GM23338 (cell line): ENCODE data around the gene EFHD2. TPM values are rescaled to one million over a fixed set of nuclear protein-coding genes. Genes with fewer than 3 reads are reported as not detected.

Experiments
- ATAC-seq: fragments of 200-7000 bp; cut with Tn5 transposase; 3 replicates; pipeline ENCODE4 v1.9.1; 2020
- DNase-seq: peaks from one replicate; pipeline ENCODE4 v3.0.0-alpha.2; 2015; ENCODE audit warnings: low spot score
- H2AFZ ChIP-seq: fragments of 200-600 bp; sonication (generic); 2 replicates; pipeline ENCODE4 v1.8.0; 2016; ENCODE audit warnings: antibody characterized with exemption, mild to moderate bottlenecking, moderate library complexity
- H3F3A ChIP-seq: fragments of 200-600 bp; sonication (generic); replicated peaks from 2 replicates; pipeline ENCODE4 v1.8.0; 2017; ENCODE audit warnings: antibody characterized with exemption, mixed run types, low read depth
- H3K27ac ChIP-seq: fragments of 200-600 bp; sonication (generic); 2 replicates; pipeline ENCODE4 v1.6.1; 2016; ENCODE audit warnings: low read depth
- H3K27me3 ChIP-seq: fragments of 200-600 bp; sonication (generic); 2 replicates; pipeline ENCODE4 v1.8.0; 2016; ENCODE audit warnings: mild to moderate bottlenecking, mixed run types, moderate library complexity; ENCODE audit not compliant: insufficient read depth
- H3K36me3 ChIP-seq: fragments of 200-600 bp; sonication (generic); 2 replicates; pipeline ENCODE4 v1.8.0; 2016; ENCODE audit warnings: mild to moderate bottlenecking; ENCODE audit not compliant: insufficient read depth
- H3K4me1 ChIP-seq: fragments of 200-600 bp; sonication (generic); 2 replicates; pipeline ENCODE4 v1.8.0; 2016; ENCODE audit warnings: mild to moderate bottlenecking, moderate library complexity; ENCODE audit not compliant: insufficient read depth
- H3K4me2 ChIP-seq: fragments of 200-600 bp; sonication (generic); 2 replicates; pipeline ENCODE4 v1.7.1; 2017; ENCODE audit warnings: mixed run types
- H3K4me3 ChIP-seq: fragments of 200-600 bp; sonication (generic); 2 replicates; pipeline ENCODE4 v1.6.1; 2016; ENCODE audit warnings: mixed run types
- H3K79me2 ChIP-seq: fragments of 200-600 bp; sonication (generic); replicated peaks from 2 replicates; pipeline ENCODE4 v1.8.0; 2017; ENCODE audit warnings: mild to moderate bottlenecking; ENCODE audit not compliant: insufficient read depth
- H3K9me2 ChIP-seq: fragments of 200-600 bp; sonication (generic); 2 replicates; pipeline ENCODE4 v1.8.0; 2017; ENCODE audit not compliant: insufficient read depth
- H4K20me1 ChIP-seq: fragments of 200-600 bp; sonication (generic); replicated peaks from 2 replicates; pipeline ENCODE4 v1.8.0; 2017; ENCODE audit warnings: mild to moderate bottlenecking; ENCODE audit not compliant: insufficient read depth
- H3K27ac Mint-ChIP-seq: 2 replicates; pipeline ENCODE4 v1.8.0; 2020; ENCODE audit warnings: inconsistent platforms, mild to moderate bottlenecking, moderate library complexity, mixed read lengths
- H3K27me3 Mint-ChIP-seq: 3 replicates; pipeline ENCODE4 v1.8.0; 2022; ENCODE audit warnings: low read depth, mild to moderate bottlenecking, moderate library complexity, mixed read lengths, inconsistent platforms; ENCODE audit not compliant: insufficient read depth, poor library complexity
- H3K36me3 Mint-ChIP-seq: 3 replicates; pipeline ENCODE4 v1.8.0; 2021; ENCODE audit warnings: low read depth, mild to moderate bottlenecking, inconsistent platforms, moderate library complexity, mixed read lengths
- H3K4me1 Mint-ChIP-seq: 3 replicates; pipeline ENCODE4 v1.8.0; 2020; ENCODE audit warnings: mild to moderate bottlenecking, inconsistent platforms, mixed read lengths
- H3K4me3 Mint-ChIP-seq: 3 replicates; pipeline ENCODE4 v1.8.0; 2021; ENCODE audit warnings: moderate library complexity, mild to moderate bottlenecking, inconsistent platforms, mixed read lengths
- H3K9me3 Mint-ChIP-seq: 3 replicates; pipeline ENCODE4 v1.8.0; 2020; ENCODE audit warnings: moderate library complexity, mild to moderate bottlenecking, inconsistent platforms, mixed read lengths
- CREB1 ChIP-seq: fragments of 250-450 bp; sonication (Bioruptor Pico); IDR thresholded peaks from 2 replicates; pipeline ENCODE4 v1.5.0; 2020; ENCODE audit warnings: low read depth, mild to moderate bottlenecking, moderate library complexity
- EZH2 ChIP-seq: fragments of 200-600 bp; sonication (generic); IDR thresholded peaks from one replicate; pipeline ENCODE4 v1.8.0; 2017; ENCODE audit warnings: antibody characterized with exemption, mild to moderate bottlenecking, low read depth; ENCODE audit not compliant: unreplicated experiment
- EZH2phosphoT487 ChIP-seq: fragments of 200-600 bp; sonication (generic); IDR thresholded peaks from one replicate; pipeline ENCODE4 v1.8.1; 2018; ENCODE audit warnings: antibody characterized with exemption; ENCODE audit not compliant: unreplicated experiment
- JUNB ChIP-seq: IDR thresholded peaks from one replicate; pipeline ENCODE4 v1.6.1; 2016; ENCODE audit warnings: antibody characterized with exemption; ENCODE audit not compliant: unreplicated experiment
- NANOG ChIP-seq: IDR thresholded peaks from 2 replicates; pipeline ENCODE4 v1.6.1; 2016; ENCODE audit warnings: antibody characterized with exemption, borderline replicate concordance
- POLR2AphosphoS5 ChIP-seq: IDR thresholded peaks from 2 replicates; pipeline ENCODE4 v1.6.1; 2016; ENCODE audit warnings: antibody characterized with exemption, low read depth
- STAT1 ChIP-seq: IDR thresholded peaks from one replicate; pipeline ENCODE4 v1.6.1; 2016; ENCODE audit warnings: antibody characterized with exemption; ENCODE audit not compliant: unreplicated experiment
- ZNF114 ChIP-seq: fragments of 250-450 bp; sonication (Bioruptor Pico); IDR thresholded peaks from 2 replicates; pipeline ENCODE4 v1.5.0; 2020; ENCODE audit warnings: mild to moderate bottlenecking, moderate library complexity
- ZNF331 ChIP-seq: fragments of 250-450 bp; sonication (Bioruptor Pico); IDR thresholded peaks from 2 replicates; pipeline ENCODE4 v1.5.0; 2020; ENCODE audit warnings: low read depth, mild to moderate bottlenecking, moderate library complexity
- polyA plus RNA-seq: library from polyadenylated mRNA; unstranded; fragments of >200 nt; fragmentation: Nextera tagmentation; extraction: Ambion mirVana; gene quantifications from 2 replicates; pipeline ENCODE4 v1.2.1, GENCODE V29; 2016
- total RNA-seq: library from RNA; depleted of rRNA; stranded (reverse); fragments of >200 nt; shearing (Covaris generic); gene quantifications from 2 replicates; pipeline ENCODE4 v1.2.3, GENCODE V29; 2014
- TF ChIP-seq, protein P1 (sequence below): IDR thresholded peaks from one replicate; pipeline ENCODE4 v1.6.1; 2018; ENCODE audit warnings: antibody characterized with exemption; ENCODE audit not compliant: unreplicated experiment
- TF ChIP-seq, protein P2 (sequence below), 2 experiments: fragments of 200-600 bp in 1 of 2; sonication (generic) in 1 of 2; conservative IDR thresholded peaks; 2 replicates each; pipeline versions ENCODE4 v1.5.1 to v1.6.1; 2016 to 2017; ENCODE audit warnings: antibody characterized with exemption in 2 of 2, low read depth in 2 of 2, mild to moderate bottlenecking in 2 of 2, moderate library complexity in 1 of 2
- TF ChIP-seq, protein P3 (sequence below): fragments of 250-450 bp; sonication (Bioruptor Pico); IDR thresholded peaks from 2 replicates; pipeline ENCODE4 v1.5.0; 2020; ENCODE audit warnings: mild to moderate bottlenecking, moderate library complexity
- TF ChIP-seq, protein P4 (sequence below): IDR thresholded peaks from 2 replicates; pipeline ENCODE4 v1.6.1; 2016; ENCODE audit warnings: antibody characterized with exemption

The EFHD2 gene
- total and polyA plus RNA-seq, 2 experiments from 2014 or later: 22.8 to 23.7 TPM

DNA sequence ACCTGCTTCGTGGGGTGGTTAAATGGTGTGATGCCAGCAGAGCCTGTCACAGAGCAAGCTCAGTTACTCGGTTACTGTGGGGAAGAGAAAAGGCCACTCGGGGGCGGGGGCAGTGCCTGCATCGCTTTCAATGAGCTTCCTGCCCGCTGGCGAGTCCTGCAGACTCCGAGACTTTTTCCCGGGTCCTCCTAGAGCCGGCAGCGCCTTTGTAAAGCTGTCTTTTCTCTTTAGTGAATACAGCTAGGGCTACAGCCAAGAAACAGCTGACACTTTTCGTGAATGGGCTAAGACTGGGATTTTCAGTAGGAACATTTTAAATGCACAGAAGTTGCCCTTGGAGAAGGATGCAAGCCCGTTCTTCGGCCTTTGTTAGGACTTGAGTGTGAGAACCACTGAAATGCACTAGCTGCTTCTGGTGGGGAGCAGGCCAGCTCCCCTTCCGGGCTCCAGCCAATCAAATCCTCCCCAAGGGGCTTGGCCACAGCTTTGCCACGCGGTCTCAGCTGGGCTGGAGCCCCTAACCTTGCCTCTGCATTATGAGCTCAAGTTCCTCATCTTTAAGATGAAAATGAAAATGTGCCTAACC is 23.4 kb upstream of the EFHD2 start:
- TF ChIP-seq EZH2 (no peak), EZH2phosphoT487 (no peak), CREB1 (CRISPR knock-in tag) (no peak), POLR2AphosphoS5 (no peak), ZNF331 (no peak), ZNF114 (no peak), STAT1 (no peak), JUNB (no peak), NANOG (no peak)
- TF ChIP-seq, protein P1, sequence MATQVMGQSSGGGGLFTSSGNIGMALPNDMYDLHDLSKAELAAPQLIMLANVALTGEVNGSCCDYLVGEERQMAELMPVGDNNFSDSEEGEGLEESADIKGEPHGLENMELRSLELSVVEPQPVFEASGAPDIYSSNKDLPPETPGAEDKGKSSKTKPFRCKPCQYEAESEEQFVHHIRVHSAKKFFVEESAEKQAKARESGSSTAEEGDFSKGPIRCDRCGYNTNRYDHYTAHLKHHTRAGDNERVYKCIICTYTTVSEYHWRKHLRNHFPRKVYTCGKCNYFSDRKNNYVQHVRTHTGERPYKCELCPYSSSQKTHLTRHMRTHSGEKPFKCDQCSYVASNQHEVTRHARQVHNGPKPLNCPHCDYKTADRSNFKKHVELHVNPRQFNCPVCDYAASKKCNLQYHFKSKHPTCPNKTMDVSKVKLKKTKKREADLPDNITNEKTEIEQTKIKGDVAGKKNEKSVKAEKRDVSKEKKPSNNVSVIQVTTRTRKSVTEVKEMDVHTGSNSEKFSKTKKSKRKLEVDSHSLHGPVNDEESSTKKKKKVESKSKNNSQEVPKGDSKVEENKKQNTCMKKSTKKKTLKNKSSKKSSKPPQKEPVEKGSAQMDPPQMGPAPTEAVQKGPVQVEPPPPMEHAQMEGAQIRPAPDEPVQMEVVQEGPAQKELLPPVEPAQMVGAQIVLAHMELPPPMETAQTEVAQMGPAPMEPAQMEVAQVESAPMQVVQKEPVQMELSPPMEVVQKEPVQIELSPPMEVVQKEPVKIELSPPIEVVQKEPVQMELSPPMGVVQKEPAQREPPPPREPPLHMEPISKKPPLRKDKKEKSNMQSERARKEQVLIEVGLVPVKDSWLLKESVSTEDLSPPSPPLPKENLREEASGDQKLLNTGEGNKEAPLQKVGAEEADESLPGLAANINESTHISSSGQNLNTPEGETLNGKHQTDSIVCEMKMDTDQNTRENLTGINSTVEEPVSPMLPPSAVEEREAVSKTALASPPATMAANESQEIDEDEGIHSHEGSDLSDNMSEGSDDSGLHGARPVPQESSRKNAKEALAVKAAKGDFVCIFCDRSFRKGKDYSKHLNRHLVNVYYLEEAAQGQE: no peak
- TF ChIP-seq, protein P2, sequence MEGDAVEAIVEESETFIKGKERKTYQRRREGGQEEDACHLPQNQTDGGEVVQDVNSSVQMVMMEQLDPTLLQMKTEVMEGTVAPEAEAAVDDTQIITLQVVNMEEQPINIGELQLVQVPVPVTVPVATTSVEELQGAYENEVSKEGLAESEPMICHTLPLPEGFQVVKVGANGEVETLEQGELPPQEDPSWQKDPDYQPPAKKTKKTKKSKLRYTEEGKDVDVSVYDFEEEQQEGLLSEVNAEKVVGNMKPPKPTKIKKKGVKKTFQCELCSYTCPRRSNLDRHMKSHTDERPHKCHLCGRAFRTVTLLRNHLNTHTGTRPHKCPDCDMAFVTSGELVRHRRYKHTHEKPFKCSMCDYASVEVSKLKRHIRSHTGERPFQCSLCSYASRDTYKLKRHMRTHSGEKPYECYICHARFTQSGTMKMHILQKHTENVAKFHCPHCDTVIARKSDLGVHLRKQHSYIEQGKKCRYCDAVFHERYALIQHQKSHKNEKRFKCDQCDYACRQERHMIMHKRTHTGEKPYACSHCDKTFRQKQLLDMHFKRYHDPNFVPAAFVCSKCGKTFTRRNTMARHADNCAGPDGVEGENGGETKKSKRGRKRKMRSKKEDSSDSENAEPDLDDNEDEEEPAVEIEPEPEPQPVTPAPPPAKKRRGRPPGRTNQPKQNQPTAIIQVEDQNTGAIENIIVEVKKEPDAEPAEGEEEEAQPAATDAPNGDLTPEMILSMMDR (conservative IDR thresholded peaks at IDR 0.05; ENCODE audit: low read depth in 2 of 2): no peak
- TF ChIP-seq, protein P3, sequence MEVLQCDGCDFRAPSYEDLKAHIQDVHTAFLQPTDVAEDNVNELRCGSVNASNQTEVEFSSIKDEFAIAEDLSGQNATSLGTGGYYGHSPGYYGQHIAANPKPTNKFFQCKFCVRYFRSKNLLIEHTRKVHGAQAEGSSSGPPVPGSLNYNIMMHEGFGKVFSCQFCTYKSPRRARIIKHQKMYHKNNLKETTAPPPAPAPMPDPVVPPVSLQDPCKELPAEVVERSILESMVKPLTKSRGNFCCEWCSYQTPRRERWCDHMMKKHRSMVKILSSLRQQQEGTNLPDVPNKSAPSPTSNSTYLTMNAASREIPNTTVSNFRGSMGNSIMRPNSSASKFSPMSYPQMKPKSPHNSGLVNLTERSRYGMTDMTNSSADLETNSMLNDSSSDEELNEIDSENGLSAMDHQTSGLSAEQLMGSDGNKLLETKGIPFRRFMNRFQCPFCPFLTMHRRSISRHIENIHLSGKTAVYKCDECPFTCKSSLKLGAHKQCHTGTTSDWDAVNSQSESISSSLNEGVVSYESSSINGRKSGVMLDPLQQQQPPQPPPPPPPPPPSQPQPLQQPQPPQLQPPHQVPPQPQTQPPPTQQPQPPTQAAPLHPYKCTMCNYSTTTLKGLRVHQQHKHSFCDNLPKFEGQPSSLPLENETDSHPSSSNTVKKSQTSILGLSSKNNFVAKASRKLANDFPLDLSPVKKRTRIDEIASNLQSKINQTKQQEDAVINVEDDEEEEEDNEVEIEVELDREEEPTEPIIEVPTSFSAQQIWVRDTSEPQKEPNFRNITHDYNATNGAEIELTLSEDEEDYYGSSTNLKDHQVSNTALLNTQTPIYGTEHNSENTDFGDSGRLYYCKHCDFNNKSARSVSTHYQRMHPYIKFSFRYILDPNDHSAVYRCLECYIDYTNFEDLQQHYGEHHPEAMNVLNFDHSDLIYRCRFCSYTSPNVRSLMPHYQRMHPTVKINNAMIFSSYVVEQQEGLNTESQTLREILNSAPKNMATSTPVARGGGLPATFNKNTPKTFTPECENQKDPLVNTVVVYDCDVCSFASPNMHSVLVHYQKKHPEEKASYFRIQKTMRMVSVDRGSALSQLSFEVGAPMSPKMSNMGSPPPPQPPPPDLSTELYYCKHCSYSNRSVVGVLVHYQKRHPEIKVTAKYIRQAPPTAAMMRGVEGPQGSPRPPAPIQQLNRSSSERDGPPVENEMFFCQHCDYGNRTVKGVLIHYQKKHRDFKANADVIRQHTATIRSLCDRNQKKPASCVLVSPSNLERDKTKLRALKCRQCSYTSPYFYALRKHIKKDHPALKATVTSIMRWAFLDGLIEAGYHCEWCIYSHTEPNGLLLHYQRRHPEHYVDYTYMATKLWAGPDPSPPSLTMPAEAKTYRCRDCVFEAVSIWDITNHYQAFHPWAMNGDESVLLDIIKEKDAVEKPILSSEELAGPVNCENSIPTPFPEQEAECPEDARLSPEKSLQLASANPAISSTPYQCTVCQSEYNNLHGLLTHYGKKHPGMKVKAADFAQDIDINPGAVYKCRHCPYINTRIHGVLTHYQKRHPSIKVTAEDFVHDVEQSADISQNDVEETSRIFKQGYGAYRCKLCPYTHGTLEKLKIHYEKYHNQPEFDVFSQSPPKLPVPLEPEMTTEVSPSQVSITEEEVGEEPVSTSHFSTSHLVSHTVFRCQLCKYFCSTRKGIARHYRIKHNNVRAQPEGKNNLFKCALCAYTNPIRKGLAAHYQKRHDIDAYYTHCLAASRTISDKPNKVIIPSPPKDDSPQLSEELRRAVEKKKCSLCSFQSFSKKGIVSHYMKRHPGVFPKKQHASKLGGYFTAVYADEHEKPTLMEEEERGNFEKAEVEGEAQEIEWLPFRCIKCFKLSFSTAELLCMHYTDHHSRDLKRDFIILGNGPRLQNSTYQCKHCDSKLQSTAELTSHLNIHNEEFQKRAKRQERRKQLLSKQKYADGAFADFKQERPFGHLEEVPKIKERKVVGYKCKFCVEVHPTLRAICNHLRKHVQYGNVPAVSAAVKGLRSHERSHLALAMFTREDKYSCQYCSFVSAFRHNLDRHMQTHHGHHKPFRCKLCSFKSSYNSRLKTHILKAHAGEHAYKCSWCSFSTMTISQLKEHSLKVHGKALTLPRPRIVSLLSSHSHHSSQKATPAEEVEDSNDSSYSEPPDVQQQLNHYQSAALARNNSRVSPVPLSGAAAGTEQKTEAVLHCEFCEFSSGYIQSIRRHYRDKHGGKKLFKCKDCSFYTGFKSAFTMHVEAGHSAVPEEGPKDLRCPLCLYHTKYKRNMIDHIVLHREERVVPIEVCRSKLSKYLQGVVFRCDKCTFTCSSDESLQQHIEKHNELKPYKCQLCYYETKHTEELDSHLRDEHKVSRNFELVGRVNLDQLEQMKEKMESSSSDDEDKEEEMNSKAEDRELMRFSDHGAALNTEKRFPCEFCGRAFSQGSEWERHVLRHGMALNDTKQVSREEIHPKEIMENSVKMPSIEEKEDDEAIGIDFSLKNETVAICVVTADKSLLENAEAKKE (CRISPR knock-in tag): no peak
- TF ChIP-seq, protein P4, sequence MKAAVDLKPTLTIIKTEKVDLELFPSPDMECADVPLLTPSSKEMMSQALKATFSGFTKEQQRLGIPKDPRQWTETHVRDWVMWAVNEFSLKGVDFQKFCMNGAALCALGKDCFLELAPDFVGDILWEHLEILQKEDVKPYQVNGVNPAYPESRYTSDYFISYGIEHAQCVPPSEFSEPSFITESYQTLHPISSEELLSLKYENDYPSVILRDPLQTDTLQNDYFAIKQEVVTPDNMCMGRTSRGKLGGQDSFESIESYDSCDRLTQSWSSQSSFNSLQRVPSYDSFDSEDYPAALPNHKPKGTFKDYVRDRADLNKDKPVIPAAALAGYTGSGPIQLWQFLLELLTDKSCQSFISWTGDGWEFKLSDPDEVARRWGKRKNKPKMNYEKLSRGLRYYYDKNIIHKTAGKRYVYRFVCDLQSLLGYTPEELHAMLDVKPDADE: no peak
- peaks cover 56% of the 10 kb centered on the region for H3K4me1 Mint-ChIP-seq
- no peaks in the 10 kb centered on the region for H4K20me1 ChIP-seq
- no peaks in the 10 kb centered on the region for H3K79me2 ChIP-seq
- H3K27ac Mint-ChIP-seq: no peak overlapping the region
- DNase-seq (peak; percentile 57), ATAC-seq (peak; percentile 4)
- H3K9me2 ChIP-seq: no peaks in the 10 kb centered on the region
- peaks cover 34% of the 10 kb centered on the region for H3K4me1 ChIP-seq
- H3K36me3 Mint-ChIP-seq: 0 out of 3 replicates have a peak, but pooled peaks cover 2% of the 10 kb centered on the region
- H3K27ac ChIP-seq: no peak overlapping the region
- peak overlapping the region; percentile 53; the same call in 1 of the 2 replicates for H2AFZ ChIP-seq
- peak overlapping the region; percentile 54 for H3K4me2 ChIP-seq
- no peak overlapping the region; the same call in 2 of the 3 replicates for H3K4me3 Mint-ChIP-seq
- peaks cover 63% of the 10 kb centered on the region for H3K27me3 Mint-ChIP-seq
- H3K9me3 Mint-ChIP-seq: peaks cover 3% of the 10 kb centered on the region; the same call in 1 of the 3 replicates
- peaks cover 22% of the 10 kb centered on the region; the same call in 1 of the 2 replicates for H3F3A ChIP-seq
- H3K36me3 ChIP-seq: no peaks in the 10 kb centered on the region
- peak overlapping the region; percentile 34 for H3K4me3 ChIP-seq
- peaks cover 67% of the 10 kb centered on the region for H3K27me3 ChIP-seq
